ENCODE measurements around the gene NPS.

DNA sequence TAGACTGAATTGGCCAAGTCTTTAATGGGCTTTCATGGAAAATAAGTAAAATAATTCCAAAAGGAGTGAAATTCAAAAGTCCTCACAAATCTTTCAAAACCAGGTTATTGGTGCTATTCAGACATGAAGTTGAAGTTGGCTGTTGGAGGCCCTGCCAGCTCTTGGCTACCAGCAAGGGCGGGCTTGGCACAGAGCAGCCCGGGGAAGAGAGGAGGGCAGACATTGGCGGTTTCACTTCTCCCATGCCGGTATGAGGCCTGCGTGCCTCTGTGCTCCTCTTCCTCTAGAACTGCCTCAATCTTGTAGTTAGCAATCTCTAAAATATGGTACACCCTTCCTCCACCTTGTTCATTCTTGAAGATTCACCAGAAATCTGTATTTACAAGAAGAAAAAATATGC is 16.4 kb upstream of the NPS start:
- no peak for TF ChIP-seq POLR2A (IDR thresholded peaks at IDR 0.05)
- TF ChIP-seq, protein P1, sequence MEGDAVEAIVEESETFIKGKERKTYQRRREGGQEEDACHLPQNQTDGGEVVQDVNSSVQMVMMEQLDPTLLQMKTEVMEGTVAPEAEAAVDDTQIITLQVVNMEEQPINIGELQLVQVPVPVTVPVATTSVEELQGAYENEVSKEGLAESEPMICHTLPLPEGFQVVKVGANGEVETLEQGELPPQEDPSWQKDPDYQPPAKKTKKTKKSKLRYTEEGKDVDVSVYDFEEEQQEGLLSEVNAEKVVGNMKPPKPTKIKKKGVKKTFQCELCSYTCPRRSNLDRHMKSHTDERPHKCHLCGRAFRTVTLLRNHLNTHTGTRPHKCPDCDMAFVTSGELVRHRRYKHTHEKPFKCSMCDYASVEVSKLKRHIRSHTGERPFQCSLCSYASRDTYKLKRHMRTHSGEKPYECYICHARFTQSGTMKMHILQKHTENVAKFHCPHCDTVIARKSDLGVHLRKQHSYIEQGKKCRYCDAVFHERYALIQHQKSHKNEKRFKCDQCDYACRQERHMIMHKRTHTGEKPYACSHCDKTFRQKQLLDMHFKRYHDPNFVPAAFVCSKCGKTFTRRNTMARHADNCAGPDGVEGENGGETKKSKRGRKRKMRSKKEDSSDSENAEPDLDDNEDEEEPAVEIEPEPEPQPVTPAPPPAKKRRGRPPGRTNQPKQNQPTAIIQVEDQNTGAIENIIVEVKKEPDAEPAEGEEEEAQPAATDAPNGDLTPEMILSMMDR (IDR thresholded peaks at IDR 0.05): no peak
